Thoracic aorta (tissue), 2 donors: ENCODE data around the gene SERPINA3. TPM values are rescaled to one million over a fixed set of nuclear protein-coding genes. Genes with fewer than 3 reads are reported as not detected.

Experiments
- ATAC-seq: fragments of 150-250 bp; one replicate; pipeline ENCODE4 v1.8.0; 2017; ENCODE audit warnings: low read depth; ENCODE audit not compliant: insufficient number of reproducible peaks, low FRiP score
- DNase-seq: peaks from one replicate; pipeline ENCODE4 v3.0.0-alpha.2; 2020; ENCODE audit warnings: low spot score
- H3K27ac ChIP-seq, 2 donors: fragments of 200-600 bp; sonication (generic); 1 replicate in 1 of 2; 2 replicates in 1 of 2; pipeline ENCODE4 v1.5.1; 2016; ENCODE audit warnings: mild to moderate bottlenecking in 2 of 2, moderate library complexity in 2 of 2
- H3K27me3 ChIP-seq: fragments of 200-600 bp; sonication (generic); replicated peaks from 2 replicates; pipeline ENCODE4 v1.6.0; 2016; ENCODE audit warnings: mild to moderate bottlenecking; ENCODE audit not compliant: insufficient read depth
- H3K36me3 ChIP-seq: fragments of 200-600 bp; sonication (generic); one replicate; pipeline ENCODE4 v1.5.1; 2016
- H3K4me1 ChIP-seq, 2 donors: fragments of 200-600 bp; sonication (generic); 1 replicate in 1 of 2; 2 replicates in 1 of 2; pipeline versions ENCODE4 v1.5.1 to v1.6.0; 2016; ENCODE audit warnings: low read depth in 2 of 2, mild to moderate bottlenecking in 1 of 2; ENCODE audit not compliant: control insufficient read depth in 1 of 2
- H3K4me3 ChIP-seq: fragments of 200-600 bp; sonication (generic); 2 replicates; pipeline ENCODE4 v1.5.1; 2016; ENCODE audit warnings: mild to moderate bottlenecking
- H3K9me3 ChIP-seq: fragments of 200-600 bp; sonication (generic); 2 replicates; pipeline ENCODE4 v1.5.1; 2016
- total RNA-seq, 2 donors: library from RNA; depleted of rRNA; stranded (reverse); fragments of >200 nt; gene quantifications; one replicate each; pipeline versions ENCODE4 v1.1.0 to v1.2.3, GENCODE V29; 2016
- TF ChIP-seq, protein P1 (sequence below): fragments of 200-600 bp; sonication (generic); IDR thresholded peaks from one replicate; pipeline ENCODE4 v1.5.1; 2019; ENCODE audit warnings: antibody characterized with exemption

The SERPINA3 gene
- total RNA-seq, 2 donors from 2014 or later, result 140 to 252 TPM

DNA sequence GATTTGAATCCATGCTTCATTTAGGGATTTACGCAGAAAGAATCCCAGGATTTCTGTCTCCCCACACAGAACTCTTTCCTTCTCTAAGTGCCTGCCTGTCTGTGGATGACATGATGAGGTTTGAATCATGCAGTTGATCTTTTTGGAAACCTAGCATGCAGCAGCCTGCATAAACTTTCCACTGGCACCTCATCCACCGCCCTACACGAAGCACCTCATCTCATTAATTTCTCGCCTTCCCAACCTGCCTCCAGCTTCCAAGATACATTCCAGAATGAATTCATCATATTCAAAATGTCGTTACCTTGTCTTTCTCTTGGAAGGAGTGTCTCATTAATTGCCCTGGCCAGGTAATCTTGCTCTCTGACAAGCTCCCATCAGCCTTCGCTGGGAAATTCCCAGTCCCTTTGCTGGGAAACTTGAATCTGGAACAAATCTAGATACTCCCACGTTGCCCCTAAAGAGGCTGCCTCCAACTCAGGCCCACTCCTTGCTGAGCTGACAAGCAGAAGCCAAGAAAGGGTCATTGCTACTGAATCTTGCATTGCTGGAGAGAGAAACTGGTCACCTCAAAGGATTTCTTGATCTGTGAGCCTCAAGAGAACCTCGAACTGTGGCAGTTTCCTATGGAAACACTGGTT lies 48.2 kb downstream of the SERPINA3 start:
- Histone ChIP-seq H3K4me3 (no peak overlapping the region), H3K4me1 (no peaks in the 10 kb centered on the region), H3K27me3 (no peaks in the 10 kb centered on the region), H3K36me3 (no peaks in the 10 kb centered on the region), H3K27ac (no peak overlapping the region), H3K9me3 (no peaks in the 10 kb centered on the region)
- TF ChIP-seq, protein P1, sequence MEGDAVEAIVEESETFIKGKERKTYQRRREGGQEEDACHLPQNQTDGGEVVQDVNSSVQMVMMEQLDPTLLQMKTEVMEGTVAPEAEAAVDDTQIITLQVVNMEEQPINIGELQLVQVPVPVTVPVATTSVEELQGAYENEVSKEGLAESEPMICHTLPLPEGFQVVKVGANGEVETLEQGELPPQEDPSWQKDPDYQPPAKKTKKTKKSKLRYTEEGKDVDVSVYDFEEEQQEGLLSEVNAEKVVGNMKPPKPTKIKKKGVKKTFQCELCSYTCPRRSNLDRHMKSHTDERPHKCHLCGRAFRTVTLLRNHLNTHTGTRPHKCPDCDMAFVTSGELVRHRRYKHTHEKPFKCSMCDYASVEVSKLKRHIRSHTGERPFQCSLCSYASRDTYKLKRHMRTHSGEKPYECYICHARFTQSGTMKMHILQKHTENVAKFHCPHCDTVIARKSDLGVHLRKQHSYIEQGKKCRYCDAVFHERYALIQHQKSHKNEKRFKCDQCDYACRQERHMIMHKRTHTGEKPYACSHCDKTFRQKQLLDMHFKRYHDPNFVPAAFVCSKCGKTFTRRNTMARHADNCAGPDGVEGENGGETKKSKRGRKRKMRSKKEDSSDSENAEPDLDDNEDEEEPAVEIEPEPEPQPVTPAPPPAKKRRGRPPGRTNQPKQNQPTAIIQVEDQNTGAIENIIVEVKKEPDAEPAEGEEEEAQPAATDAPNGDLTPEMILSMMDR, result no peak
- DNase-seq (no peak), ATAC-seq (no peak)

DNA sequence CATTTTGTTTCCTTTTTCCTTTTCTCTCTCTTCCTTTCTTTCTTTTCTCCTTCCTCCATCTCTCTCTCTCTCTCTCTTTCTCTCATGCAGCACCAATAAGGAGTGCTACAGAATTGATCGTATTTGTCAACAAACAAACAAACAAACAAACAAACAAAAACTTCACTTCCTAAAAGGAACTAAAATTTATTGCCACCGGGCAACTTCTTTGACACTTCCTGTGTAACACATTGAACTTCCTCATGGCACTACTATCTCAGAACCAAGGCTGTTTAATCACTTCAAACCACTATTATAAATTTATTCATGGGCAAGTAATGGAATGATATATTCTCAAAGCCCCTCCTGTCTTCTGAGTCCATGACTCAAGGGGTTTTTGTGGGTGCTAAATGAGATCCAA lies 51.3 kb downstream of the SERPINA3 start:
- Histone ChIP-seq H3K27me3 (no peaks in the 10 kb centered on the region), H3K4me3 (no peak overlapping the region), H3K27ac (no peak overlapping the region), H3K4me1 (no peaks in the 10 kb centered on the region), H3K9me3 (no peaks in the 10 kb centered on the region), H3K36me3 (no peaks in the 10 kb centered on the region)
- DNase-seq (no peak), ATAC-seq (no peak)
- TF ChIP-seq, protein P1, result no peak

DNA sequence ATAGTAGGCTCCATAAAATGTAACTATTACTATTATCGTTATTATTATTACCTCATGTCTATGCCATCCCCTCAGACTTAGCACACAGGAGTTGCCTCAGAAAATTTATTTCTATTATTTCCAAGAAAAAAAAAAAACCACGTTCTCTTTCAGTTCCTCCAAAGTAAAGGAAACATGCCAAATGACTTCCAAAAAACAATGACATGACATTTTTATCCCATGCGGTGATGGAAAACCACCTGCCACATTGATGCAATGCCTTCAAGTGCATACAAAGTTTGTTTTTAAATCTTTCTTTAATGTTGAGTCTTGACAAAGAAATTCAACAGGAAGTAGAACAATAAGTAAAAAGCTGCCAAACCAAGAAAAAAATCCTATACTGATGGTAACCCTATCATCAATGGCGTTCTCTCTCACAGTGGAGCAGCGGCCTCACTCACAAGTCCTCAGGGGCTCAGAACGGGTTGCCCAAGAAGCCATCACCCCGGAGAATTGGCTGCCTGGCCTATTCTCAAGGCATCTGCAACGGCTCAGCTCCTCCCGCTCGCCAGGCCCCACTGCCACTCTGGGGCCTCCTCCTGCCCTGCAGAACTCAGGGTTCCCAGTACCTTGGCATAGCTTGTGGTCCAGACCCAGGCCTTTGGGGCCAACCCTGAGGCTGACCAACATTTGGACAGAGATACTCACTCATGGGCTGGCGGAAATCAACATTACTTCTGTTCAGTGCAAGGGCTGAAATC lies 51.9 kb downstream of the SERPINA3 start:
- Histone ChIP-seq H3K4me3 (no peak overlapping the region), H3K27me3 (no peaks in the 10 kb centered on the region), H3K9me3 (no peaks in the 10 kb centered on the region), H3K36me3 (no peaks in the 10 kb centered on the region), H3K27ac (no peak overlapping the region), H3K4me1 (no peaks in the 10 kb centered on the region)
- DNase-seq (no peak), ATAC-seq (no peak)
- TF ChIP-seq, protein P1, result no peak

DNA sequence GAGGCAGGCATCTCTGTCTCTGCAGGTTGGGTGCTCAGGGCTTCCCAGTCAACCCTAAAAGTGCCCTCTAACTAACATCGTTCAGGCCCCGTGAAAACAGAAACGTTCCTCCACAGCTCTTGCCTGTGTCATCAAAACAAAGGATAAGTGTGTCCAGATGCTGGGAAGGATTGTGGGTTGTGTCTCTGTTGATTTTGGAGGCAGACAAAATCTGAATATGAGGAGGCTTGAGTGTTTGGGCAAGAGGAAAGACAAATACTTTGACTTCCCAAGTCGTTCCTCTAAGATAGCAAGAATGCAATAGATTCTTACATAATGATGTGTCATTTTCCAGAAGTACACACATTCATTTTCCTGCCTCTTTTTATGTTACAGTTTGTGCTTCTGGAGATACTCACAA lies 52.9 kb downstream of the SERPINA3 start:
- H3K4me1 ChIP-seq, result no peaks in the 10 kb centered on the region
- no peak overlapping the region for H3K27ac ChIP-seq
- DNase-seq (no peak), ATAC-seq (no peak)
- H3K9me3 ChIP-seq, result no peaks in the 10 kb centered on the region
- H3K27me3 ChIP-seq, result no peaks in the 10 kb centered on the region
- H3K36me3 ChIP-seq, result no peaks in the 10 kb centered on the region
- TF ChIP-seq, protein P1, result no peak
- no peak overlapping the region for H3K4me3 ChIP-seq

DNA sequence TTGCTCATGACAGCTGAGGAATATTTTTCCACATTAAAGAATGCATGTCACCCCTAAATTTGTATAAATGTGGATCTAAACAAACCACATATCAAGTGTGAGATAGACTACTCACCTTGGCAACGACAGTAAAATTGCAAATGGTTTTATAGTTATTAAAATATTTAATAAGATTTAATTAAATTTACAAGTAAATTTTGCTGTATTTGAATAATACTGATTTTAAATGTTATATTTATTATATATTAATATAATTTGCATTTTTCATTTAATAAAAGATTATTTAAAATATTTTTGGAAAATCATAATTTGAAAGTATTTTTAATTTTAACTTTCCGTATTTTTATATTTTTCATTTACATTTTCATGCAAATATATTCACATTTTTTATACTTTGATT lies 53.4 kb downstream of the SERPINA3 start:
- TF ChIP-seq, protein P1, result no peak
- no peak overlapping the region for H3K27ac ChIP-seq
- H3K4me1 ChIP-seq, result no peaks in the 10 kb centered on the region
- H3K27me3 ChIP-seq, result no peaks in the 10 kb centered on the region
- ATAC-seq (no peak), DNase-seq (no peak)
- no peak overlapping the region for H3K4me3 ChIP-seq
- no peaks in the 10 kb centered on the region for H3K9me3 ChIP-seq
- H3K36me3 ChIP-seq, result no peaks in the 10 kb centered on the region
